ENCODE measurements around the gene CUL7. TPM values are rescaled to one million over a fixed set of nuclear protein-coding genes. Genes with fewer than 3 reads are reported as not detected.

Gene CUL7
- total and polyA plus RNA-seq, 2 donors (not counting 1 experiment from before 2014, with no cell fraction given), result 17.4 to 21.4 TPM

DNA sequence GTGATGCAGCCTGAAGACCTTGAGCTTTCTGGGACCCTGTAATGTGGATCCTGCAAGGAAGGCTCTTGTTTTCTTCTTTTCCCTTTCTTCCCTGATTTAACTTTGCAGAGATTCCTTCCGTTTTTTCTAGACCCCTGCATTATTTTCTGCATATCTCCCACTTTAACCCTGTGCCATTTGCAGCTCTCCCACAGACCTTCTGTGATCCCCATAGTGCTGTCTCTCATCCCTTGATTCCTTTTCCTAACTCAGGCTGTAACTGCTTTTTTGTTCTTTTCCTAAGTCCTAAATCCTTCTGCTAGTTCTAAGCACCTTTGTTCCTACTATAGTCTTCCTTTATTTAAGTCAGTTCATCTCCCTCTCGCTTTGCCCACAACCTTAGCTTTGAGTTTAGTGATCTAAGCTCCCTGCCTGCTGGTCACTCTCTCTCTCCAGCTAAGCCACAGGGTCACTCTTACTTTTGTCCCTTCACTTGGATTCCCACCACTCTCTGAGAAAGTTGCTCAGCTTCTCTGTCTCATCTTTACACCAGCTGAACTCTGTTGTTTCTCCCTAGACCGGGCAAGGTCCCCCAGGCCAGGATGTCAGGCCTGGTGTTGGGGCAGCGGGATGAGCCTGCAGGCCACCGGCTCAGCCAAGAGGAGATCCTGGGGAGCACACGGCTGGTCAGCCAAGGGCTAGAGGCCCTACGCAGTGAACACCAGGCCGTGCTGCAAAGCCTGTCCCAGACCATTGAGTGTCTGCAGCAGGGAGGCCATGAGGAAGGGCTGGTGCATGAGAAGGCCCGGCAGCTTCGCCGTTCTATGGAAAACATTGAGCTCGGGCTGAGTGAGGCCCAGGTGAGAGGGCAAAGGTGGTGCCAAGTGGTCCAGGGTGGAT is 7.3 kb upstream of the CUL7 start:
- DNase-seq, result no peak
- no peak overlapping the region for H3K4me3 ChIP-seq (ENCODE audit: control extremely low read depth in 1 of 5, extremely low read depth in 1 of 5, insufficient read depth in 1 of 5, low read depth in 2 of 5, low read length in 4 of 5)
- peak overlapping the region; percentile 80 for H3K27ac Mint-ChIP-seq

More for the DNA sequence above, 7.3 kb upstream of the CUL7 start:
- H3K9me3 ChIP-seq (ENCODE audit: control extremely low read depth in 1 of 3, control insufficient read depth in 2 of 3, insufficient read depth in 1 of 3, low read length in 2 of 3), result no peaks in the 10 kb centered on the region
- H3K27ac ChIP-seq (ENCODE audit: low read length in 2 of 2), result no peak overlapping the region
- H3K79me2 ChIP-seq (ENCODE audit: control insufficient read depth, insufficient read depth, low read length), result peaks cover 33% of the 10 kb centered on the region
- CTCF ChIA-PET, result interaction anchor here (1.0 kb wide), 1 partner anchor 40 kb away, joined by 3 read pairs; the partner anchor contains the start of gene RRP36
- no peak for TF ChIP-seq EZH2 (IDR thresholded peaks at IDR 0.05; ENCODE audit: borderline replicate concordance, insufficient read depth, low read depth, low read length, poor library complexity, severe bottlenecking)
- TF ChIP-seq, protein P1, sequence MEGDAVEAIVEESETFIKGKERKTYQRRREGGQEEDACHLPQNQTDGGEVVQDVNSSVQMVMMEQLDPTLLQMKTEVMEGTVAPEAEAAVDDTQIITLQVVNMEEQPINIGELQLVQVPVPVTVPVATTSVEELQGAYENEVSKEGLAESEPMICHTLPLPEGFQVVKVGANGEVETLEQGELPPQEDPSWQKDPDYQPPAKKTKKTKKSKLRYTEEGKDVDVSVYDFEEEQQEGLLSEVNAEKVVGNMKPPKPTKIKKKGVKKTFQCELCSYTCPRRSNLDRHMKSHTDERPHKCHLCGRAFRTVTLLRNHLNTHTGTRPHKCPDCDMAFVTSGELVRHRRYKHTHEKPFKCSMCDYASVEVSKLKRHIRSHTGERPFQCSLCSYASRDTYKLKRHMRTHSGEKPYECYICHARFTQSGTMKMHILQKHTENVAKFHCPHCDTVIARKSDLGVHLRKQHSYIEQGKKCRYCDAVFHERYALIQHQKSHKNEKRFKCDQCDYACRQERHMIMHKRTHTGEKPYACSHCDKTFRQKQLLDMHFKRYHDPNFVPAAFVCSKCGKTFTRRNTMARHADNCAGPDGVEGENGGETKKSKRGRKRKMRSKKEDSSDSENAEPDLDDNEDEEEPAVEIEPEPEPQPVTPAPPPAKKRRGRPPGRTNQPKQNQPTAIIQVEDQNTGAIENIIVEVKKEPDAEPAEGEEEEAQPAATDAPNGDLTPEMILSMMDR (IDR thresholded peaks at IDR 0.05), result no peak
- no peaks in the 10 kb centered on the region for H3K27me3 ChIP-seq (replicated peaks in 1 of 4; ENCODE audit: control extremely low read depth in 1 of 4, control insufficient read depth in 3 of 4, insufficient read depth in 4 of 4, low read length in 3 of 4)
- H4K20me1 ChIP-seq (ENCODE audit: control insufficient read depth, insufficient read depth, low read length, poor library complexity, severe bottlenecking), result peaks cover 11% of the 10 kb centered on the region
- H3K9ac ChIP-seq (ENCODE audit: low read length), result no peak overlapping the region
- H3K27me3 Mint-ChIP-seq, result no peaks in the 10 kb centered on the region
- peaks cover 0 to 21% of the 10 kb centered on the region in 2 experiments for H3K36me3 ChIP-seq (replicated peaks in 1 of 2; ENCODE audit: control extremely low read depth in 1 of 2, control insufficient read depth in 1 of 2, extremely low read depth in 1 of 2, insufficient read depth in 2 of 2, low read length in 1 of 2)
- H3K4me3 Mint-ChIP-seq, result peak overlapping the region; percentile 99
- H2AFZ ChIP-seq (ENCODE audit: insufficient read depth, low read depth, low read length, poor library complexity, severe bottlenecking), result no peak overlapping the region
- H3K4me1 Mint-ChIP-seq, result peaks cover 35% of the 10 kb centered on the region
- WGBS (ENCODE audit: insufficient coverage), result 94% methylated on average over 12 of the region's 12 CpGs
- H3K4me1 ChIP-seq (ENCODE audit: control insufficient read depth in 2 of 2, insufficient read depth in 2 of 2, low read length in 2 of 2), result peaks cover 16 to 22% of the 10 kb centered on the region in 2 donors
- POLR2A ChIA-PET, result no interaction called here
- peak overlapping the region; percentile 87 for H3K4me2 ChIP-seq (replicated peaks; ENCODE audit: low read depth, low read length, poor library complexity, severe bottlenecking)
- no peaks in the 10 kb centered on the region for H3K9me3 Mint-ChIP-seq (ENCODE audit: insufficient read depth)
- no peak for ATAC-seq (ENCODE audit: low read depth)
- intact Hi-C loops (cut with micrococcal nuclease), result no loop called here

All from B cell (primary cell).